DOHH2 (cell line): ENCODE results near the gene PRX.

ENCODE experiments used
- EZH2phosphoT487 ChIP-seq: fragments of 200-600 bp; sonication (generic); IDR thresholded peaks from 2 replicates; pipeline ENCODE4 v1.6.1; 2017; ENCODE audit warnings: borderline replicate concordance, mild to moderate bottlenecking, antibody characterized with exemption, low read length, moderate library complexity, mixed read lengths
- TF ChIP-seq, protein P1 (sequence below): fragments of 200-600 bp; sonication (generic); IDR thresholded peaks from one replicate; pipeline ENCODE4 v1.5.1; 2014; ENCODE audit warnings: antibody characterized with exemption, mild to moderate bottlenecking, low read depth, low read length; ENCODE audit not compliant: poor library complexity, severe bottlenecking

DNA sequence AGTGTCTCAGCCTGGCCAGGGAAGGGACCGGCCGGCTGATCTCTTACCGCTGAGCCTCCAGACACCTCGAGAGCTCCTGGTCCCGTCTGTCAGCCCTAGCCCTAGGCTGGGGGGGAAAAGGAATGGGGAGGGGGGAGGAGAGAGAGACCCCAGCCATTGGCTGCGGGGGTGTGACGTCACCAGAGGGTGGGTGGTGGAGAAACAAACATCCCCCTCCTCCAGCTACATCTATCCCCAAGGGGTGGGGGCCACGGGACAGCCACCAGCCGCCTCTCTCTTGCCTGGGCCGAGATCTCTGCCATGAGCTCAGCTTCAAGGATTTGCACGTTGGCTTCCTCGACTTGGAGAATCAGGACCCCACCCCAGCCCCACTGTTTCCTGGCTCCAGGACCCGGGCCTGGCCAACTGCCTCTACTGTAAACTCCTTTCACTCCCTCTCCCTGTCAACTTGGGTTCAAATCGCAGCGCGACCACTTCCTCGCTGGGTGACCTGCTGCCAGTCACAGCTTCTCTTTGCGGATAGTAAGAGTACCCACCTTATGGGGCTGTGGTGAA, at the start of gene PRX:
- TF ChIP-seq, protein P1, sequence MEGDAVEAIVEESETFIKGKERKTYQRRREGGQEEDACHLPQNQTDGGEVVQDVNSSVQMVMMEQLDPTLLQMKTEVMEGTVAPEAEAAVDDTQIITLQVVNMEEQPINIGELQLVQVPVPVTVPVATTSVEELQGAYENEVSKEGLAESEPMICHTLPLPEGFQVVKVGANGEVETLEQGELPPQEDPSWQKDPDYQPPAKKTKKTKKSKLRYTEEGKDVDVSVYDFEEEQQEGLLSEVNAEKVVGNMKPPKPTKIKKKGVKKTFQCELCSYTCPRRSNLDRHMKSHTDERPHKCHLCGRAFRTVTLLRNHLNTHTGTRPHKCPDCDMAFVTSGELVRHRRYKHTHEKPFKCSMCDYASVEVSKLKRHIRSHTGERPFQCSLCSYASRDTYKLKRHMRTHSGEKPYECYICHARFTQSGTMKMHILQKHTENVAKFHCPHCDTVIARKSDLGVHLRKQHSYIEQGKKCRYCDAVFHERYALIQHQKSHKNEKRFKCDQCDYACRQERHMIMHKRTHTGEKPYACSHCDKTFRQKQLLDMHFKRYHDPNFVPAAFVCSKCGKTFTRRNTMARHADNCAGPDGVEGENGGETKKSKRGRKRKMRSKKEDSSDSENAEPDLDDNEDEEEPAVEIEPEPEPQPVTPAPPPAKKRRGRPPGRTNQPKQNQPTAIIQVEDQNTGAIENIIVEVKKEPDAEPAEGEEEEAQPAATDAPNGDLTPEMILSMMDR, result no peak
- no peak for TF ChIP-seq EZH2phosphoT487
